ENCODE measurements around the gene GZMM.

GZMM gene

GRCh38 chr19:576768-577438, 33.0 kb downstream of the GZMM start:
- DNase-seq (ENCODE audit: low read depth), result no peak
- H3K4me3 ChIP-seq (ENCODE audit: control insufficient read depth, low read depth, low read length), result no peak overlapping the region
- TF ChIP-seq CTCF (IDR thresholded peaks at IDR 0.05; ENCODE audit: control insufficient read depth, insufficient read depth, low read depth, low read length, missing control alignments), result no peak

- DNase-seq (ENCODE audit: low read depth), result no peak
- TF ChIP-seq CTCF (IDR thresholded peaks at IDR 0.05; ENCODE audit: control insufficient read depth, insufficient read depth, low read depth, low read length, missing control alignments), result no peak
- H3K4me3 ChIP-seq (ENCODE audit: control insufficient read depth, low read depth, low read length), result no peak overlapping the region
Observed at GRCh38 chr19:577439-578392, 33.9 kb downstream of the GZMM start.

- no peak for TF ChIP-seq CTCF (IDR thresholded peaks at IDR 0.05; ENCODE audit: control insufficient read depth, insufficient read depth, low read depth, low read length, missing control alignments)
- H3K4me3 ChIP-seq (ENCODE audit: control insufficient read depth, low read depth, low read length), result no peak overlapping the region
- DNase-seq (ENCODE audit: low read depth), result no peak
Observed at GRCh38 chr19:579111-579841, 35.4 kb downstream of the GZMM start.

GRCh38 chr19:579842-580155, 35.9 kb downstream of the GZMM start:
- DNase-seq (ENCODE audit: low read depth), result no peak
- H3K4me3 ChIP-seq (ENCODE audit: control insufficient read depth, low read depth, low read length), result no peak overlapping the region
- no peak for TF ChIP-seq CTCF (IDR thresholded peaks at IDR 0.05; ENCODE audit: control insufficient read depth, insufficient read depth, low read depth, low read length, missing control alignments)

GRCh38 chr19:580274-580835, 36.5 kb downstream of the GZMM start:
- no peak for DNase-seq (ENCODE audit: low read depth)
- TF ChIP-seq CTCF (IDR thresholded peaks at IDR 0.05; ENCODE audit: control insufficient read depth, insufficient read depth, low read depth, low read length, missing control alignments), result no peak
- no peak overlapping the region for H3K4me3 ChIP-seq (ENCODE audit: control insufficient read depth, low read depth, low read length)

GRCh38 chr19:581399-582111, 37.7 kb downstream of the GZMM start:
- DNase-seq (ENCODE audit: low read depth), result no peak
- TF ChIP-seq CTCF (IDR thresholded peaks at IDR 0.05; ENCODE audit: control insufficient read depth, insufficient read depth, low read depth, low read length, missing control alignments), result no peak
- H3K4me3 ChIP-seq (ENCODE audit: control insufficient read depth, low read depth, low read length), result no peak overlapping the region

Measured in AG09309 (cell line).